Testis (tissue), 2 donors: ENCODE data around the gene HOPX.

Source experiments
- POLR2A ChIP-seq: fragments of 450-650 bp; IDR thresholded peaks from one replicate; pipeline ENCODE4 v1.6.1; 2017; ENCODE audit warnings: antibody characterized with exemption, mild to moderate bottlenecking, moderate library complexity
- TF ChIP-seq, protein P1 (sequence below), 3 experiments: fragments of 450-650 bp in 2 of 3; fragments of 200-600 bp in 1 of 3; sonication (generic) in 1 of 3; IDR thresholded peaks; one replicate each; pipeline ENCODE4 v1.5.1; 2016 to 2019; ENCODE audit warnings: antibody characterized with exemption in 3 of 3, mild to moderate bottlenecking in 2 of 3, moderate library complexity in 1 of 3

DNA sequence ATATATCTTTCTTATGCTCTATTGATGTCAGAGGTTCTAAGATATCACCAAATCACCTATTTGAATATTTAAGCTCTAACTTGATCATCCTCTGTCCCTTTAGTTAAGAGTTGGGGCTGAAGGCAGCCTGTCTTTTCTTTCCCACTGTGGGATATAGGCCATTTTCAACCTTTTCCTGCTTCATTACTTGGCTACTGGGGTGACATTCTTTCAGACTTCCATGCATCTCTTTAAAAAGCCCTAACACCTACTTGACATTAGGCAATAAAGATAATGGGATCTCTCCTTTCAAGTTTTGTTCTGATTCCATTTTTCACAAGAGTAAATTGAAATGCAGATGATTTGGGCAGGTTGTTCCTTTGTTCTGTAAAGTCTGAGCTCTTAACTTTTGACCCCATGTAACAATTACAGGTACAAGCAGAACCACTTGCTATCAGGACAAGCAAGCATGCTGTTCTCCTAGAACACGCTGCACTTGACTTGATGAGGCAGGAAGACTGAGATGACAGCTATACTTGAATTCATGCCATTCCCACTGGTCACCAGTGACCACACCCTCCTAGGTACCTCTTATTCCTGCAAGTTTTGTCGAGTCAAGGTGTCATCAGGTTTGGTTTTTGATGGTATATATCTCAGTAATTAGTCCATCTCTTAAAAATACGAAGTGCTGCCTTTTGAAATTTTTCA is 18.2 kb downstream of the HOPX start:
- TF ChIP-seq, protein P1, sequence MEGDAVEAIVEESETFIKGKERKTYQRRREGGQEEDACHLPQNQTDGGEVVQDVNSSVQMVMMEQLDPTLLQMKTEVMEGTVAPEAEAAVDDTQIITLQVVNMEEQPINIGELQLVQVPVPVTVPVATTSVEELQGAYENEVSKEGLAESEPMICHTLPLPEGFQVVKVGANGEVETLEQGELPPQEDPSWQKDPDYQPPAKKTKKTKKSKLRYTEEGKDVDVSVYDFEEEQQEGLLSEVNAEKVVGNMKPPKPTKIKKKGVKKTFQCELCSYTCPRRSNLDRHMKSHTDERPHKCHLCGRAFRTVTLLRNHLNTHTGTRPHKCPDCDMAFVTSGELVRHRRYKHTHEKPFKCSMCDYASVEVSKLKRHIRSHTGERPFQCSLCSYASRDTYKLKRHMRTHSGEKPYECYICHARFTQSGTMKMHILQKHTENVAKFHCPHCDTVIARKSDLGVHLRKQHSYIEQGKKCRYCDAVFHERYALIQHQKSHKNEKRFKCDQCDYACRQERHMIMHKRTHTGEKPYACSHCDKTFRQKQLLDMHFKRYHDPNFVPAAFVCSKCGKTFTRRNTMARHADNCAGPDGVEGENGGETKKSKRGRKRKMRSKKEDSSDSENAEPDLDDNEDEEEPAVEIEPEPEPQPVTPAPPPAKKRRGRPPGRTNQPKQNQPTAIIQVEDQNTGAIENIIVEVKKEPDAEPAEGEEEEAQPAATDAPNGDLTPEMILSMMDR (IDR thresholded peaks at IDR 0.05) = no peak
- no peak for TF ChIP-seq POLR2A
